ENCODE results near the gene ARNT2. TPM values are rescaled to one million over a fixed set of nuclear protein-coding genes. Genes with fewer than 3 reads are reported as not detected.

Gene ARNT2
- total and polyA plus RNA-seq, 5 donors from 2014 or later = not detected

DNA sequence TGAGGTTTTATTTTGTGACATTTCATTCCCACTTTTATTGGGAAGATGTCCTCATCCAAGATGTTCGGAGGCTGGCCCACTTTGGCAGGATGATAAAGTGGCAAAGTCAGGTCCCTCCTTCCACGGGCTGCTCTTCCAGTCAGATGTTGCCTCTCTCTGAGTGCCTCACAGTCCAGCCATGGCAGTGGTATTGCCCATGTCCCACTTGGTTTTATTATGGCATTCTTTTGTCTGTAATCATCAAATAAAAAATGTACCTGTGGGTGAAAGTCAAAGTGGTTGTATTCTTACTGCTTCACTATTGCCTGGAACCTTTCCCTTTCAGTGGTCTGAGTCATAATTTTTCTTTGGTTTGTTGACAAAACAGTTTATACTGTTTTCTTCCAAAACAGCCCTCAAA, 20.2 kb downstream of the ARNT2 start:
- Mint-ChIP-seq H3K4me1 (no peaks in the 10 kb centered on the region), H3K27me3 (peaks cover 5% of the 10 kb centered on the region)
- H3K4me3 ChIP-seq (ENCODE audit: low read depth, low read length) = no peak overlapping the region

DNA sequence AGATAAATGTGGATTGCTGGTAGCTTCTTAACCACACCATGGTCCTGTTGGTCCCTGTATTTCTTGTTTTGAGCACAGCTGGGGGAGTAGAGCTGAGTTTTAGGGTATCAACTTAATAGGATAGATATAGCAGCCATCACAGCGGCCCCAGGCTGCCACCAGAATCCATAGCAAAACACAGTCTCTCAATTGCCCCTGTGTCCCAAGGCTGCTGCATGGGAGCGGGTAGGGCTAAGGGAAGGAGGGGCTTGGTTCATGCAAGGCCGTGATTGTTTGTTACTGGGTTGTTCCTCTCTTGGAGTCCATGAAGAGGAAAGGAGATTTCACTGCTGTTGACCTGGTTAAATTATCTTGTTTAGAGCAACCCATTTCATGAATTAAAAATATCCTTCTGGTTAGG, 22.1 kb downstream of the ARNT2 start:
- no peaks in the 10 kb centered on the region for H3K4me1 Mint-ChIP-seq

More for the DNA sequence above, 20.2 kb downstream of the ARNT2 start:
- DNase-seq (no peak), ATAC-seq (ENCODE audit: low read depth in 2 of 2) (no peak)
- H3K9me3 Mint-ChIP-seq = no peaks in the 10 kb centered on the region
- H3K27ac Mint-ChIP-seq = no peak overlapping the region
- H3K36me3 ChIP-seq (ENCODE audit: control insufficient read depth, insufficient read depth, low read length) = no peaks in the 10 kb centered on the region
- H3K36me3 Mint-ChIP-seq = no peaks in the 10 kb centered on the region
- H3K9me3 ChIP-seq (ENCODE audit: control insufficient read depth in 2 of 2, low read length in 2 of 2) = no peaks in the 10 kb centered on the region
- no peak overlapping the region for H3K4me3 Mint-ChIP-seq
- no peak overlapping the region for H3K27ac ChIP-seq (ENCODE audit: insufficient read depth, low read length, poor library complexity, severe bottlenecking)
- H3K27me3 ChIP-seq (ENCODE audit: control insufficient read depth, insufficient read depth, low read length) = peaks cover 3% of the 10 kb centered on the region
- H3K4me1 ChIP-seq (ENCODE audit: control insufficient read depth, insufficient read depth, low read length, poor library complexity, severe bottlenecking) = no peaks in the 10 kb centered on the region

DNA sequence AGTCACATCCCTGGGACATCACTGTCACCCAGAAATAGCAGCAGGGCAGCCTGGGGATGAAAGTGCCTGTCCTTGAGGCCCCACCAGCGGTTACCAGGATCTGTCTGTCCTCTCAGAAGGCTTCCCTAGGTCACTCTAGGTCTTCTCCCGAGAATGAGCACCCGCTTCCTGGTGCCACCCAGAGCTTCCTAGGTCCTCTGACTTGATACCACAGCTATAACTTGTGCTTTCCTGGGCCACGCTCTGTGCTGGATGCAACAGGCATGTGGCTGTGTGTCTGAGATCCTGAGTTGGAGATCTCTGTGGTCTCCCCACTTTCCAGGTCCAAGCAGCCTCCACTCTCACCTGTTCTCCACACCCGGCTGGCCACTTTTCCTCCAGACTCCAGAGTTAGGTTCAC, 25.8 kb downstream of the ARNT2 start:
- H3K4me3 ChIP-seq (ENCODE audit: low read depth, low read length) = no peak overlapping the region
- no peaks in the 10 kb centered on the region for H3K4me1 ChIP-seq (ENCODE audit: control insufficient read depth, insufficient read depth, low read length, poor library complexity, severe bottlenecking)
- peaks cover 3% of the 10 kb centered on the region for H3K27me3 ChIP-seq (ENCODE audit: control insufficient read depth, insufficient read depth, low read length)
- Mint-ChIP-seq H3K36me3 (no peaks in the 10 kb centered on the region), H3K27ac (no peak overlapping the region), H3K9me3 (no peaks in the 10 kb centered on the region), H3K4me1 (no peaks in the 10 kb centered on the region), H3K4me3 (no peak overlapping the region), H3K27me3 (peaks cover 10% of the 10 kb centered on the region)
- ATAC-seq (ENCODE audit: low read depth in 2 of 2) (no peak), DNase-seq (no peak)
- H3K9me3 ChIP-seq (ENCODE audit: control insufficient read depth in 2 of 2, low read length in 2 of 2) = no peaks in the 10 kb centered on the region
- H3K36me3 ChIP-seq (ENCODE audit: control insufficient read depth, insufficient read depth, low read length) = no peaks in the 10 kb centered on the region
- no peak overlapping the region for H3K27ac ChIP-seq (ENCODE audit: insufficient read depth, low read length, poor library complexity, severe bottlenecking)

More for the DNA sequence above, 22.1 kb downstream of the ARNT2 start:
- Histone ChIP-seq H3K9me3 (ENCODE audit: control insufficient read depth in 2 of 2, low read length in 2 of 2) (no peaks in the 10 kb centered on the region), H3K36me3 (ENCODE audit: control insufficient read depth, insufficient read depth, low read length) (no peaks in the 10 kb centered on the region), H3K27ac (ENCODE audit: insufficient read depth, low read length, poor library complexity, severe bottlenecking) (no peak overlapping the region), H3K4me3 (ENCODE audit: low read depth, low read length) (no peak overlapping the region), H3K27me3 (ENCODE audit: control insufficient read depth, insufficient read depth, low read length) (peaks cover 3% of the 10 kb centered on the region), H3K4me1 (ENCODE audit: control insufficient read depth, insufficient read depth, low read length, poor library complexity, severe bottlenecking) (no peaks in the 10 kb centered on the region)
- ATAC-seq (ENCODE audit: low read depth in 2 of 2) (no peak), DNase-seq (no peak)
- H3K4me3 Mint-ChIP-seq = no peak overlapping the region
- no peaks in the 10 kb centered on the region for H3K9me3 Mint-ChIP-seq
- peaks cover 5% of the 10 kb centered on the region for H3K27me3 Mint-ChIP-seq
- no peaks in the 10 kb centered on the region for H3K36me3 Mint-ChIP-seq
- no peak overlapping the region for H3K27ac Mint-ChIP-seq

- Mint-ChIP-seq H3K27ac (no peak overlapping the region), H3K9me3 (no peaks in the 10 kb centered on the region), H3K4me3 (no peak overlapping the region), H3K36me3 (no peaks in the 10 kb centered on the region), H3K27me3 (peaks cover 6% of the 10 kb centered on the region), H3K4me1 (no peaks in the 10 kb centered on the region)
- no peaks in the 10 kb centered on the region for H3K9me3 ChIP-seq (ENCODE audit: control insufficient read depth in 2 of 2, low read length in 2 of 2)
- no peaks in the 10 kb centered on the region for H3K4me1 ChIP-seq (ENCODE audit: control insufficient read depth, insufficient read depth, low read length, poor library complexity, severe bottlenecking)
- H3K4me3 ChIP-seq (ENCODE audit: low read depth, low read length) = no peak overlapping the region
- no peak overlapping the region for H3K27ac ChIP-seq (ENCODE audit: insufficient read depth, low read length, poor library complexity, severe bottlenecking)
- DNase-seq (no peak), ATAC-seq (ENCODE audit: low read depth in 2 of 2) (no peak)
- H3K36me3 ChIP-seq (ENCODE audit: control insufficient read depth, insufficient read depth, low read length) = no peaks in the 10 kb centered on the region
- H3K27me3 ChIP-seq (ENCODE audit: control insufficient read depth, insufficient read depth, low read length) = no peaks in the 10 kb centered on the region
These were observed 27.6 kb downstream of the ARNT2 start for GRCh38 chr15:80431635-80432344.

DNA sequence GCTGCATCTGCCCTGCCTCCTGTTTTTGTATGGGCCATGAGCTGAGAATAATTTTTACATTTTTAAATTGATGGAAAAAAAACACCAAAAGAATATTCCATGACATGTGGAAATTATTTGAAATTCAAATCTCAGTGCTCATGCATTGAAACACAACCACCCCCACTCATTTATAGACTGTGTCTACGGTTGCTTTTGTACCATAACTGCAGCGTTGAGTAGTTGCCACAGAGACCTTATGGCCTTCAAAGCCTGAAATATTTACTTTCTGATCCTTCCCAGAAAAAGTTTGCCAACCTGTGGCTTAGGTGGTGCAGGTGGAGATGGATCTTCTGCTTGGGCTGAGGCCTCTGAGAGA, 28.1 kb downstream of the ARNT2 start:
- peaks cover 5% of the 10 kb centered on the region for H3K27me3 Mint-ChIP-seq
- ATAC-seq (ENCODE audit: low read depth in 2 of 2) = no peak
- H3K4me3 ChIP-seq (ENCODE audit: low read depth, low read length) = no peak overlapping the region

DNA sequence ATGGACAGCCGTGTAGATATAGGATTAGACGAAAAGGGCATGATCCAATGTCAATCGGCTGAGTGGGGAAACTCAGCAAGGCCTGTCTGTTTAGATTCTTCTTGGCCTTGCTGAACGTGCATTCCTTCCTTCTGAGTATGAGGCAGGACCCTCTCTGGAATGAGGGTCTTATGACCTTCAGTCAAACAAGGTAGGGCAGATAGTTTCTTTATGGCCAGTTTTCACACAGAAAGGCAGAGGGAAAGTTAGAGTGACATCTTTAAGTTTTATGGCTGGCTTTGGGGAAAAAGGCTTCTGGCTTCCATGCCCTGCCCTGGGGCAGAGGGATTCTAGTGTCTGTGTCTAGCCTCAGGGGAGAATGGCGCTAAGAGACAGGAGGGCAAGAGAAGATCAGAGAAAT, 29.7 kb downstream of the ARNT2 start:
- Mint-ChIP-seq H3K36me3 (no peaks in the 10 kb centered on the region), H3K4me3 (no peak overlapping the region), H3K27ac (no peak overlapping the region), H3K27me3 (peaks cover 5% of the 10 kb centered on the region), H3K9me3 (peaks cover 0 to 1% (median 0%) of the 10 kb centered on the region in 7 donors), H3K4me1 (no peaks in the 10 kb centered on the region)
- no peak for DNase-seq
- Histone ChIP-seq H3K9me3 (ENCODE audit: control insufficient read depth in 2 of 2, low read length in 2 of 2) (no peaks in the 10 kb centered on the region), H3K27ac (ENCODE audit: insufficient read depth, low read length, poor library complexity, severe bottlenecking) (no peak overlapping the region), H3K4me1 (ENCODE audit: control insufficient read depth, insufficient read depth, low read length, poor library complexity, severe bottlenecking) (no peaks in the 10 kb centered on the region), H3K36me3 (ENCODE audit: control insufficient read depth, insufficient read depth, low read length) (no peaks in the 10 kb centered on the region), H3K27me3 (ENCODE audit: control insufficient read depth, insufficient read depth, low read length) (no peaks in the 10 kb centered on the region), H3K4me3 (ENCODE audit: low read depth, low read length) (no peak overlapping the region)
- ATAC-seq (ENCODE audit: low read depth in 2 of 2) = no peak

More for the DNA sequence above, 28.1 kb downstream of the ARNT2 start:
- Histone ChIP-seq H3K9me3 (ENCODE audit: control insufficient read depth in 2 of 2, low read length in 2 of 2) (no peaks in the 10 kb centered on the region), H3K27ac (ENCODE audit: insufficient read depth, low read length, poor library complexity, severe bottlenecking) (no peak overlapping the region), H3K36me3 (ENCODE audit: control insufficient read depth, insufficient read depth, low read length) (no peaks in the 10 kb centered on the region), H3K4me1 (ENCODE audit: control insufficient read depth, insufficient read depth, low read length, poor library complexity, severe bottlenecking) (no peaks in the 10 kb centered on the region), H3K27me3 (ENCODE audit: control insufficient read depth, insufficient read depth, low read length) (no peaks in the 10 kb centered on the region)
- Mint-ChIP-seq H3K4me3 (no peak overlapping the region), H3K36me3 (no peaks in the 10 kb centered on the region), H3K4me1 (no peaks in the 10 kb centered on the region), H3K9me3 (peaks cover 0 to 1% (median 0%) of the 10 kb centered on the region in 7 donors), H3K27ac (no peak overlapping the region)
- DNase-seq = no peak

- Mint-ChIP-seq H3K9me3 (peaks cover 0 to 1% (median 0%) of the 10 kb centered on the region in 7 donors), H3K27me3 (peaks cover 12% of the 10 kb centered on the region)
- peaks cover 5% of the 10 kb centered on the region for H3K27me3 ChIP-seq (ENCODE audit: control insufficient read depth, insufficient read depth, low read length)
These were observed 30.9 kb downstream of the ARNT2 start for GRCh38 chr15:80434926-80435720.

More at GRCh38 chr15:80434926-80435720, 30.9 kb downstream of the ARNT2 start:
- Histone ChIP-seq H3K4me1 (ENCODE audit: control insufficient read depth, insufficient read depth, low read length, poor library complexity, severe bottlenecking) (no peaks in the 10 kb centered on the region), H3K36me3 (ENCODE audit: control insufficient read depth, insufficient read depth, low read length) (no peaks in the 10 kb centered on the region), H3K9me3 (ENCODE audit: control insufficient read depth in 2 of 2, low read length in 2 of 2) (no peaks in the 10 kb centered on the region), H3K27ac (ENCODE audit: insufficient read depth, low read length, poor library complexity, severe bottlenecking) (no peak overlapping the region), H3K4me3 (ENCODE audit: low read depth, low read length) (no peak overlapping the region)
- ATAC-seq (ENCODE audit: low read depth in 2 of 2) (no peak), DNase-seq (no peak)
- Mint-ChIP-seq H3K4me1 (no peaks in the 10 kb centered on the region), H3K27ac (no peak overlapping the region), H3K4me3 (no peak overlapping the region), H3K36me3 (no peaks in the 10 kb centered on the region)
